GM18498 (cell line): ENCODE measurements around the gene PTPRU.

Experiments
- ATAC-seq: cut with Tn5 transposase; IDR thresholded peaks from one replicate; pipeline ENCODE4 v1.9.1; 2021; ENCODE audit warnings: mild to moderate bottlenecking, moderate library complexity; ENCODE audit not compliant: unreplicated experiment

PTPRU gene

GRCh38 chr1:29243023-29243870, 6.9 kb downstream of the PTPRU start:
- no peak for ATAC-seq

GRCh38 chr1:29243871-29244200, 7.5 kb downstream of the PTPRU start:
- no peak for ATAC-seq

- no peak for ATAC-seq
Observed at GRCh38 chr1:29245261-29245660, 8.9 kb downstream of the PTPRU start.

GRCh38 chr1:29245876-29246275, 9.6 kb downstream of the PTPRU start:
- ATAC-seq, result no peak

GRCh38 chr1:29247044-29247443, 10.7 kb downstream of the PTPRU start:
- ATAC-seq, result no peak

- ATAC-seq, result no peak
Observed at GRCh38 chr1:29247571-29248273, 11.4 kb downstream of the PTPRU start.

GRCh38 chr1:29248409-29248808, 12.1 kb downstream of the PTPRU start:
- ATAC-seq, result no peak

GRCh38 chr1:29249170-29249691, 12.9 kb downstream of the PTPRU start:
- ATAC-seq, result no peak

GRCh38 chr1:29249951-29250581, 13.7 kb downstream of the PTPRU start:
- ATAC-seq, result no peak

- ATAC-seq, result no peak
Observed at GRCh38 chr1:29251164-29252124, 15.1 kb downstream of the PTPRU start.

GRCh38 chr1:29253180-29253579, 16.9 kb downstream of the PTPRU start:
- ATAC-seq, result no peak

GRCh38 chr1:29254346-29254745, 18.0 kb downstream of the PTPRU start:
- no peak for ATAC-seq

- no peak for ATAC-seq
Observed at GRCh38 chr1:29255134-29255666, 18.9 kb downstream of the PTPRU start.

GRCh38 chr1:29256394-29256793, 20.1 kb downstream of the PTPRU start:
- no peak for ATAC-seq

- ATAC-seq, result no peak
Observed at GRCh38 chr1:29256979-29257804, 20.9 kb downstream of the PTPRU start.

- no peak for ATAC-seq
Observed at GRCh38 chr1:29258189-29258975, 22.1 kb downstream of the PTPRU start.

- ATAC-seq, result no peak
Observed at GRCh38 chr1:29258976-29259801, 22.9 kb downstream of the PTPRU start.
